HG02623 (cell line): Measurements from ENCODE around the gene SAT2.
"Not testable (repeated sequence)": the region's sequence is repeated elsewhere in the genome, so short reads cannot be mapped to it uniquely, and the experiment has no call there.

Source experiments
- ATAC-seq: cut with Tn5 transposase; IDR thresholded peaks from one replicate; pipeline ENCODE4 v1.9.1; 2021; ENCODE audit warnings: moderate library complexity; ENCODE audit not compliant: unreplicated experiment

SAT2 gene

GRCh38 chr17:7627250-7628121 is at the start of gene SAT2:
Gene SAT2 (minus strand): TSS chr17:7627821. CDS start chr17:7627635, 186 bp downstream.
- ATAC-seq, result peak; percentile 81

GRCh38 chr17:7676533-7676932 is 48.9 kb upstream of the SAT2 start:
- ATAC-seq, result no peak

GRCh38 chr17:7674934-7675333 is 47.3 kb upstream of the SAT2 start:
- no peak for ATAC-seq

GRCh38 chr17:7673239-7673638 is 45.6 kb upstream of the SAT2 start:
- no peak for ATAC-seq

- ATAC-seq, result no peak
Observed at GRCh38 chr17:7668482-7668881, 40.9 kb upstream of the SAT2 start.

GRCh38 chr17:7667656-7668406 is 40.2 kb upstream of the SAT2 start:
- no peak for ATAC-seq

- ATAC-seq, result no peak
Observed at GRCh38 chr17:7656958-7657609, 29.5 kb upstream of the SAT2 start.

- no peak for ATAC-seq
Observed at GRCh38 chr17:7655541-7655840, 27.9 kb upstream of the SAT2 start.

GRCh38 chr17:7654832-7655540 is 27.4 kb upstream of the SAT2 start:
- ATAC-seq, result no peak

GRCh38 chr17:7652388-7653356 is 25.1 kb upstream of the SAT2 start:
- ATAC-seq, result no peak

GRCh38 chr17:7651665-7652387 is 24.2 kb upstream of the SAT2 start:
- ATAC-seq, result no peak

GRCh38 chr17:7651097-7651664 is 23.6 kb upstream of the SAT2 start:
- no peak for ATAC-seq

- no peak for ATAC-seq
Observed at GRCh38 chr17:7650509-7651096, 23.0 kb upstream of the SAT2 start, which contains the start of gene ATP1B2. Gene ATP1B2 (plus strand): TSS chr17:7650926. CDS start chr17:7651519, 593 bp downstream.

GRCh38 chr17:7647018-7647417 is 19.4 kb upstream of the SAT2 start:
- no peak for ATAC-seq

- no peak for ATAC-seq
Observed at GRCh38 chr17:7646457-7646856, 18.8 kb upstream of the SAT2 start.

- no peak for ATAC-seq
Observed at GRCh38 chr17:7644775-7645174, 17.2 kb upstream of the SAT2 start.

- ATAC-seq, result not testable (repeated sequence)
Observed at GRCh38 chr17:7641635-7642034, 14.0 kb upstream of the SAT2 start.

- no peak for ATAC-seq
Observed at GRCh38 chr17:7640783-7641182, 13.2 kb upstream of the SAT2 start.
